ENCODE measurements around the gene KLB. TPM values are rescaled to one million over a fixed set of nuclear protein-coding genes. Genes with fewer than 3 reads are reported as not detected.

The KLB gene
- total RNA-seq, 1 donor from 2014 or later: 0.30 TPM

GRCh38 chr4:39494354-39494753 is 87.6 kb downstream of the KLB start:
- no peak for DNase-seq (ENCODE audit: missing footprints)
- no peak for ATAC-seq
- intact Hi-C loops (cut with DNase I): no loop called here

GRCh38 chr4:39495446-39496213 is 88.9 kb downstream of the KLB start:
- DNase-seq (ENCODE audit: missing footprints): no peak
- intact Hi-C loops (cut with DNase I): no loop called here
- ATAC-seq: no peak

GRCh38 chr4:39497909-39498726 is 91.4 kb downstream of the KLB start:
- DNase-seq (ENCODE audit: missing footprints) (no peak), ATAC-seq (no peak)
- intact Hi-C loops (cut with DNase I): no loop called here

- no peak for DNase-seq (ENCODE audit: missing footprints)
- intact Hi-C loops (cut with DNase I): no loop called here
- no peak for ATAC-seq
Observed at GRCh38 chr4:39498727-39499020, 91.9 kb downstream of the KLB start.

Small RNA genes lying within 50 kb of the gene (microRNA-seq; reads per million reads assigned to microRNA genes)
- gene MIR5591: not detected

Other genes starting within 250 kb of the KLB start
- 6.5 TPM for gene WDR19, start 224.4 kb upstream of the KLB start, total RNA-seq
- 23.9 TPM for gene RFC1, start 40.6 kb upstream of the KLB start, total RNA-seq
- 828 TPM for gene RPL9, start 52.0 kb downstream of the KLB start, total RNA-seq
- 29.5 TPM for gene LIAS, start 52.1 kb downstream of the KLB start, total RNA-seq
- gene UGDH, start 120.5 kb downstream of the KLB start, total RNA-seq: 16.6 TPM
- gene SMIM14, start 231.9 kb downstream of the KLB start, total RNA-seq: 11.0 TPM

Measured in Right ventricle myocardium inferior (tissue), 1 donor.